Measurements from ENCODE around the gene RUNDC3A. TPM values are rescaled to one million over a fixed set of nuclear protein-coding genes. Genes with fewer than 3 reads are reported as not detected.

Gene RUNDC3A
- total RNA-seq, 3 donors from 2014 or later (not counting 1 experiment from before 2014, with no cell fraction given), result 0.31 to 0.48 TPM; not detected in 1

- H3K4me1 Mint-ChIP-seq, result no peaks in the 10 kb centered on the region
- H3K4me3 Mint-ChIP-seq, result no peak overlapping the region
Observed at GRCh38 chr17:44269535-44270240, 38.7 kb upstream of the RUNDC3A start.

GRCh38 chr17:44272321-44272951, 36.0 kb upstream of the RUNDC3A start:
- ATAC-seq (no peak), DNase-seq (no peak)
- intact Hi-C loops (cut with micrococcal nuclease), result no loop called here
- Mint-ChIP-seq H3K4me1 (no peaks in the 10 kb centered on the region), H3K4me3 (no peak overlapping the region), H3K36me3 (no peaks in the 10 kb centered on the region), H3K9me3 (no peaks in the 10 kb centered on the region), H3K27ac (no peak overlapping the region), H3K27me3 (ENCODE audit: low read depth in 2 of 2) (no peaks in the 10 kb centered on the region)
- Histone ChIP-seq H3K36me3 (ENCODE audit: control insufficient read depth, insufficient read depth, low read length) (no peaks in the 10 kb centered on the region), H3K27ac (ENCODE audit: low read length) (no peak overlapping the region), H3K9me3 (ENCODE audit: control insufficient read depth, insufficient read depth, low read length) (no peaks in the 10 kb centered on the region), H3K4me3 (ENCODE audit: low read length) (no peak overlapping the region), H3K27me3 (ENCODE audit: control insufficient read depth, insufficient read depth, low read length) (no peaks in the 10 kb centered on the region), H3K4me1 (ENCODE audit: control insufficient read depth, insufficient read depth, low read length) (no peaks in the 10 kb centered on the region)
- WGBS (ENCODE audit: insufficient coverage), result 83% methylated on average over 12 of the region's 13 CpGs
- no peak for TF ChIP-seq CTCF (IDR thresholded peaks at IDR 0.05)

More at GRCh38 chr17:44269535-44270240, 38.7 kb upstream of the RUNDC3A start:
- no peaks in the 10 kb centered on the region for H3K27me3 ChIP-seq (ENCODE audit: control insufficient read depth, insufficient read depth, low read length)
- H3K9me3 ChIP-seq (ENCODE audit: control insufficient read depth, insufficient read depth, low read length), result no peaks in the 10 kb centered on the region
- no peak for TF ChIP-seq CTCF (IDR thresholded peaks at IDR 0.05)
- Mint-ChIP-seq H3K27ac (no peak overlapping the region), H3K9me3 (no peaks in the 10 kb centered on the region), H3K27me3 (ENCODE audit: low read depth in 2 of 2) (no peaks in the 10 kb centered on the region), H3K36me3 (no peaks in the 10 kb centered on the region)
- no peak for ATAC-seq
- no peak for DNase-seq
- H3K4me1 ChIP-seq (ENCODE audit: control insufficient read depth, insufficient read depth, low read length), result no peaks in the 10 kb centered on the region
- intact Hi-C loops (cut with micrococcal nuclease), result no loop called here
- H3K4me3 ChIP-seq (ENCODE audit: low read length), result no peak overlapping the region
- H3K27ac ChIP-seq (ENCODE audit: low read length), result no peak overlapping the region
- 82% methylated on average over 7 of the region's 7 CpGs for WGBS (ENCODE audit: insufficient coverage)
- no peaks in the 10 kb centered on the region for H3K36me3 ChIP-seq (ENCODE audit: control insufficient read depth, insufficient read depth, low read length)

GRCh38 chr17:44272954-44273353, 35.4 kb upstream of the RUNDC3A start:
- Mint-ChIP-seq H3K4me3 (no peak overlapping the region), H3K36me3 (no peaks in the 10 kb centered on the region), H3K27me3 (ENCODE audit: low read depth in 2 of 2) (no peaks in the 10 kb centered on the region), H3K9me3 (no peaks in the 10 kb centered on the region), H3K27ac (no peak overlapping the region), H3K4me1 (no peaks in the 10 kb centered on the region)
- ATAC-seq, result no peak
- 88% methylated on average over 6 of the region's 6 CpGs for WGBS (ENCODE audit: insufficient coverage)
- H3K36me3 ChIP-seq (ENCODE audit: control insufficient read depth, insufficient read depth, low read length), result no peaks in the 10 kb centered on the region
- intact Hi-C loops (cut with micrococcal nuclease), result no loop called here
- no peak for TF ChIP-seq CTCF (IDR thresholded peaks at IDR 0.05)
- H3K27ac ChIP-seq (ENCODE audit: low read length), result no peak overlapping the region
- no peak overlapping the region for H3K4me3 ChIP-seq (ENCODE audit: low read length)
- no peak for DNase-seq
- H3K9me3 ChIP-seq (ENCODE audit: control insufficient read depth, insufficient read depth, low read length), result no peaks in the 10 kb centered on the region
- no peaks in the 10 kb centered on the region for H3K4me1 ChIP-seq (ENCODE audit: control insufficient read depth, insufficient read depth, low read length)
- H3K27me3 ChIP-seq (ENCODE audit: control insufficient read depth, insufficient read depth, low read length), result no peaks in the 10 kb centered on the region
